HG02588 (cell line): ENCODE results near the gene TMEM39A.

ENCODE experiments used
- ATAC-seq: cut with Tn5 transposase; IDR thresholded peaks from one replicate; pipeline ENCODE4 v1.9.1; 2021; ENCODE audit warnings: mild to moderate bottlenecking, moderate library complexity; ENCODE audit not compliant: unreplicated experiment

The TMEM39A gene

GRCh38 chr3:119457246-119457645 lies 6.2 kb downstream of the TMEM39A start:
- ATAC-seq = no peak

- ATAC-seq = no peak
Observed at GRCh38 chr3:119456469-119456868, 6.9 kb downstream of the TMEM39A start.

GRCh38 chr3:119453822-119454221 lies 9.6 kb downstream of the TMEM39A start:
- ATAC-seq = no peak

- no peak for ATAC-seq
Observed at GRCh38 chr3:119444590-119444989, 18.8 kb downstream of the TMEM39A start.

- ATAC-seq = no peak
Observed at GRCh38 chr3:119443179-119443578, 20.2 kb downstream of the TMEM39A start.

- ATAC-seq = no peak
Observed at GRCh38 chr3:119437691-119438258, 25.6 kb downstream of the TMEM39A start.

- no peak for ATAC-seq
Observed at GRCh38 chr3:119436977-119437376, 26.4 kb downstream of the TMEM39A start.

GRCh38 chr3:119434703-119435102 lies 28.7 kb downstream of the TMEM39A start:
- no peak for ATAC-seq

GRCh38 chr3:119433613-119434325 lies 29.6 kb downstream of the TMEM39A start:
- no peak for ATAC-seq

GRCh38 chr3:119428538-119428937 lies 34.9 kb downstream of the TMEM39A start:
- no peak for ATAC-seq

- ATAC-seq = no peak
Observed at GRCh38 chr3:119427669-119428068, 35.7 kb downstream of the TMEM39A start.

- ATAC-seq = no peak
Observed at GRCh38 chr3:119420196-119420595, 43.2 kb downstream of the TMEM39A start.

- ATAC-seq = no peak
Observed at GRCh38 chr3:119418641-119419040, 44.8 kb downstream of the TMEM39A start.

- ATAC-seq = no peak
Observed at GRCh38 chr3:119417771-119418512, 45.5 kb downstream of the TMEM39A start.

- ATAC-seq = no peak
Observed at GRCh38 chr3:119416873-119417272, 46.5 kb downstream of the TMEM39A start.

GRCh38 chr3:119413603-119414280 lies 49.7 kb downstream of the TMEM39A start:
- ATAC-seq = no peak

GRCh38 chr3:119409844-119410243 lies 53.6 kb downstream of the TMEM39A start:
- ATAC-seq = no peak

- ATAC-seq = peak; percentile 81
Observed at GRCh38 chr3:119408243-119408950, 55.0 kb downstream of the TMEM39A start.

- no peak for ATAC-seq
Observed at GRCh38 chr3:119405315-119405714, 58.1 kb downstream of the TMEM39A start.

GRCh38 chr3:119403201-119403600 lies 60.2 kb downstream of the TMEM39A start:
- ATAC-seq = no peak

GRCh38 chr3:119402791-119403190 lies 60.6 kb downstream of the TMEM39A start:
- ATAC-seq = no peak
